A172 (cell line): Measurements from ENCODE around the gene ADAM15. TPM values are rescaled to one million over a fixed set of nuclear protein-coding genes. Genes with fewer than 3 reads are reported as not detected.
A peak's percentile ranks its signal among the peaks of the same experiment; 100 is the strongest.

Source experiments
- DNase-seq: peaks from one replicate; pipeline ENCODE4 v3.0.0-alpha.2; 2015; ENCODE audit warnings: low spot score
- total RNA-seq: library from RNA; depleted of rRNA; stranded (reverse); fragments of >200 nt; shearing (Covaris generic); gene quantifications from 2 replicates; pipeline ENCODE4 v1.2.3, GENCODE V29; 2014

Gene ADAM15
- total RNA-seq, 1 experiment from 2014 or later: 144 TPM

GRCh38 chr1:155070721-155071569 lies 19.8 kb downstream of the ADAM15 start:
- DNase-seq: no peak

GRCh38 chr1:155071701-155072100 lies 20.6 kb downstream of the ADAM15 start:
- no peak for DNase-seq

GRCh38 chr1:155072531-155073289 lies 21.6 kb downstream of the ADAM15 start:
- DNase-seq: no peak

DNA sequence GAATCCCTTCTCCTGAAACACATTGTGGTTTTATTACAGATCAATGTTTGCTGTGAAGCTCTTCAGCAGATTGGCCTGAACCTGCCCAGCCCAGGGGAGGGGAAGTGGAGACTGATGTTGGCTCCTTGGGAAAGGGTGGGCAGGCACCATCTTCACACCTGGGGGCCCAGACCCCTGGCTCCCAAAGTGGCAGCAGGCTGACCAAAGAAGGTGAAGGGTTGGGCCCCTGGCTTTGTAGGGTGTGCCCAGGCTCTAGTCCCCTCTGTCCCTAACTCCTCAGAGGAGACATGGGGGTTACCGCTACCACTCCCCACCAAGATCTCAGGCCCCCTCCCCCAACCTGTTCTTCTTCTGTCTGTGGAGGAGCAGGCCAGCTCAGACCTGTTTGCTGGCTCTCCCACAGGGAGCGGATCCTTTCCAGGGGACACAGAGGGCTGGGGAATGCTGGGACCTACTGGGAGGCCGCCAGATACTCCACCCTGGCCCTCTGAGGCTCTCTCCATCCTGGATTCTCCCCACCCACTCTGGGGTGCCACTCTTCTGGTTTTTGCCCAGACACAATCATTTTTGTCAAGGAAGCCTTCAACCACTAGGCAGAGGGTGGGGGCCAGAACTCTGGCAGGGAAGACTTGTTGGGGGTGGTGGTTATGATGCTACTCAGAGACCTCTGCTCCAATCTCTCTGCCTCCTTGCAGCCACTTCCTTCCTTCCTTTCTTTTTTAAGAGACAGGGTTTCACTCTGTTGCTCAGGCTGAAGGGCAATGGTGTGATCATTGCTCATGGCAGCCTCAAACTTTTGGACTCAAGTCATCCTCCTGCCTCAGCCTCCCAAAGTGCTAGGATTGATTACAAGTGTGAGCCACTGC lies 22.5 kb downstream of the ADAM15 start:
- DNase-seq: no peak

DNA sequence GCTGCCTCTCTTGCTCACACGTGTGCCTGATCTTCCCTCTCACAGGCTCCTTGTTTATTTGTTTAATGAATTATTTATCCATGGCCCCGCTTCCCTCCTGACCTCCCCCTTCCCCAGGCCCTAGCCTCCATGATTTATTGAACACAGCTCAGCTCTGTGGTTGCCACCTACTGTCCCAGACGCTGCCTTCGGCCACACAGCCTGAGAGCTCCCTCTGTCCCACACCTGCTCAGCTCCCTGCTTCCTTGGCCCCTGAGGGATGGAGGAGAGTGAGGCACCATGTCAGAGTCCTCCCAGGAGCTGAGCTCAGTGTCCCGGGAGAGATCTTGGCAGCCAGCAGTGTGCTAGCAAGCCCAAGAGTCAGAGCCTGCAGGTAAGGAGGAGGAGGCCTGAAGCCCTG lies 24.4 kb downstream of the ADAM15 start:
- no peak for DNase-seq

DNA sequence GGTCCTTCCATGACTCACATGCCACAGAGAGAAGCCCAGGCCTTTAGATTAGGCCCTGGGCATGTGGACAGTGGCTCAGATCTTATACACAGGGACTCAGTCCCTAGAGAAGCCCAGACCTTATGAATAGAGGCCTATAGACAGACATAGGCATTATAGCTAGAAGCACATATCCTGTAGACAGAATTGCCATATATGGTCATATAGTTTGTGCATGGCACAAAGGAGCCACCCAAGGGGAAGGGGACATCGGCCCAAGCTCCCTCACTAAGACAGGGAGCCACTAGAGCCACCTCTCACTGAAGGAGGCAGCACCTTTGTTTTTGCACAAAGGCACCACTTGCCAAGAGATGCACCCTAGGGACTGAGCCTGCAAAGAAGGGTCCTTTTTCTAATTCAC lies 25.3 kb downstream of the ADAM15 start:
- no peak for DNase-seq

- no peak for DNase-seq
Observed at GRCh38 chr1:155077346-155077745, 26.2 kb downstream of the ADAM15 start.

DNA sequence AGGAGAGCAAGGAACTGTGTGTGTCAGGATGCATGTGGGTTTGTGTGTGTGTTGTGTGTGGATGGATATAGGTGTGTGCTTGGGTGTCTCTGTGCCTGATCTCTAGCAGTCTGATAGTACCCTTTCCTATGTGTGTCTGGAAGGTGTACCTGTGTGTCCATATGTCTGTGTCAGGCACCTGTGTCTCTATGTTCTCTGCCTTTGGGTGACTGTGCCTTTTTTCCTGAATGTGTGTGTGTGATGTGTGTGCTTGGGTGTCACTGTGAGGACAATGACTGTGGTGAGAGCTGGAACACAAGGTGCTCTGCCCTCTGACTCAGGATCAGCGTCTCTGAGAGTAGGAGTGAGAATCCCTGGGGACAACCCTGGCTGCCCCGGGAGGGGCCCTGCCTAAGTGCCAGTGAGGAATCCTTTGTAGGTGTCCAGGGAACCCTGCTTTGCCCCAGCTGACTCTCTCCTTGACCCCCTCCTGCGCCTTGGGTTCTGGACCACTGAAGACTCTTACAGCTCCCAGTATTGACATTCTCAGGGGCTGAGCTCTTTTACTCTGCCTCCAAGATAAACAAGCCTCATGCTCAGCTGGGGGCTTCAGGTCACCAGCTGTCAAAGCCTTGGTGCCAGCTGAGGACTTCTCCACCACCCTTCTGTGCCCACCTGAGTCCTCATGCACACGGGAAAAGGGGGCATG lies 26.8 kb downstream of the ADAM15 start:
- no peak for DNase-seq

DNA sequence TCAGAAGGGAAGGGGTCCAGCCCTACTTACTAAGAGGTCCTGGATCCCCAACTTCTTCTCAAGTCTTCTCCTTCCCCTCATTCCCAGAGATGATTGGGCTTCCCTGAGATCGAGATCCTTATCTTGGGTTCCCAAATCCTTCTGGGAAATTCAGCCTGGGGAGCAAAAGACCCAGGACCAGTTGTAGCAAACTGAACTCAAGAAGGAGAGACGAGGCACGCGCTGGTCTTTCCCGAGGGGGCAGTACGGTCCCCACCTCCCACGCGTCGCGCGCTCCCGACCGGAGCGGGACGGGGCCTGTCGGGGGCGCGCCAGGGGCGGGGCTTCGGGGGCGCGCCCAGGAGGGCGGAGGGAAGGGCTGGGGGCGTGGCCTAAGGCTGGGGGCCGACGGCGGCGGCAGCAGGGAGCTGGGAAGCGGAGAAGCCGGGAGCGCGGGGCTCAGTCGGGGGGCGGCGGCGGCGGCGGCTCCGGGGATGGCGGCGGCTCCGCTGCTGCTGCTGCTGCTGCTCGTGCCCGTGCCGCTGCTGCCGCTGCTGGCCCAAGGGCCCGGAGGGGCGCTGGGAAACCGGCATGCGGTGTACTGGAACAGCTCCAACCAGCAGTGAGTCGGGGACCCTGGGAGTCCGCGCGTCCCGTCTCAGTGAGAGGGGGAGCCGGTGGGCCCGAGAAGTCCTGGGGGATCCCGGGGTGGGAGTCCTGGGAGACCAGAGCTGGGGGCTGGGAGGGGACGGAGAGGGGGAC lies 27.5 kb downstream of the ADAM15 start, which contains the start of gene EFNA3:
TSS of gene EFNA3 (plus strand) at position 369 of the 741 bp plus-strand sequence. CDS start at position 474, 105 bp downstream.
- no peak for DNase-seq

DNA sequence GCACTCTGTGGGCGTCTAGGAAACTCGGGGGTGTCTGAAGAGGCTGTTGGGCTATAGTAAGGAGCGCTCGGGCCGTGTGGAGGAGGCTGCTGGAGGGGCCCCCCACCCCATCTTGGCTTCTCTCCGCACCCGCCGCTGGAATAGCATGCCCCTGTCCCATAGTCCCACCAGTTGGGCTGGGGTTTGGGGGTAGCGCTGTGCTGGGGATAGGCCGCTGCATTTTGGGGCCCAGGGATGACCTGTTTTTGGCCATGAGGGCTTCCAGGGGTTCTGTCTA lies 28.0 kb downstream of the ADAM15 start:
- DNase-seq: no peak

- no peak for DNase-seq
Observed at GRCh38 chr1:155079487-155080311, 28.6 kb downstream of the ADAM15 start.

DNA sequence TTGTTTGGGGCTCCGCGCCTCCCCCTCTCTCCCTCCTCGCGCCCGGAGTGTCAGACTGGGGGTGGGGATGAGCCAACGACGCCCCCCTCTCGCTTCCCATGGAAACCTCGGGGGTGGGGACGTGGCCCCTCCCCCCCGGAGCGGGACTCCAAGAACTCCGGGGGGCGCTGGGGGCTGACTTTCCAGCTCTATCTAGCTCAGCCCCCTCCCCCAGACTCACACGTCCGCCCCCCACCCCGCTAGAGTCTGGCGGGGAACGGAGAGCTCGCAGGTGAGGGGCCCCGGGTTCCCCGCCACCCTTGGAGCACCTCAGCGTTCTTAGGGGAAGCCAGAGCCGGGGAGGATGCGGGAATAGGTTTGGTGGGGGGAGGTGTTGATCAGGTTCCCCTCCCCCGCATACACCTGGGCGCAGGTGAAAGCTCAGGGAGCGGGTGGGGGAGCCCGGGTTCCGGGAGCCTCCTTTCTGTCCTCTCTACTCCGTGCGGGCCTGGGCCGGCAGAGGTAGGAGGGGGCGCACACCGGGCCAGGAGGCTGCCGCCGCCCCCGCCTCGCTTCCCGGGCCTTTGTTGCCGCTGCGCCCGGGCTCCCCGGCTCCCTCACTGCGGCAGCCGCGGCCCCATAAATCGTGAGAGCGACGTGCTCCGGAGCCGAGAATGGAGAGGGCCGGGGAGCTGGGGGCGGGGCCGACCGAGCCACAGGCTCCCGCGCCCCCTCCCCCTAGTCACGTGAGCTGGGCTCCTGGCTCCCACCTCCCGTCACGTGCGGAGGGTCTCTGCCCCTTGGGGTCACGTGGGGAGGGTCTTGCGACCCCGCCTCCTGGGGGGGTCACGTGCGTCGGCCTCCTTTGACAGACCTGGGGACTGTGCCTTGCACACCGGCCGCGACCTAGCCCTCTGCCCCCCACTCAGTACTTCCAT lies 29.5 kb downstream of the ADAM15 start:
- DNase-seq: no peak

DNA sequence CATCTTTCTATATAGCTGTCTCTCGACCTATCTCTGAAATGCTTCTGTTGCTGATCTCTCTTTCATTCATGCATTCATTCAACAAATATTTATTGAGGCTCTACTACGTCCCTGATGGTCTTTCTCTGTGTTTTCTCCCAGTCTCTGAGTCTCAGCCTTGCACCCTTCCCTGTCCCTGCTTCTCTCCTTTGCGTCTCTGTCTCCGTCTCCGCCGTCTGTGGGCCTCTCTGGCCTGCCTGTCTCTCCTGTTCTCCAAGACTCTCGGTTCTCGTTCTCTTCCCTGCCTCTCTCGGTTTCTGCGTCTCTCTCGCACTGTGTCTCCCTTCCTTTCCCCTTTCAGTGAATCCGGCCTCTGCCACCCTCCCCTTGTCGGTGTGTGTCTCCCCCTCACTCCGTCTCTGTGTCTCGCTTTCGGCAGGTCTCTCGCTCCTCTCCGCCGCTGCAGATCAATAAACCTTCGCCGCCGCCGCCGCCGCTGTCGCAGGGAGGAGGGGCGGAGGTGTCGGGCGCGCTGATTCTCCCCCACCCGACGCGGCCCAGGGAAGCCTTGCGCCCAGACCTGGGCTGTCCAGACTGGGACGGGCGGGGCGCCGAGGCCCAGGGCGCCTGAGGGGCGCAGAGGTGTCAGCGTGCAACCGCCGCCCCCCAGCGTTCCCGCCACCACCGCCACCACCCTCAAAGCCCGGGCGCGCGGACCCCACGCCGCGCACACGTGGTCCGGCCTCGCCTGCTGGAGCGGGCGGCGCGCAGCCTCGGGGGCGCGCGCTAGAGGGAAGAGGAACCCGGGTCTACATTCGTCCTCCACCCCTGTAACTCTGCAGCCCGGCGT lies 30.6 kb downstream of the ADAM15 start:
- no peak for DNase-seq

DNA sequence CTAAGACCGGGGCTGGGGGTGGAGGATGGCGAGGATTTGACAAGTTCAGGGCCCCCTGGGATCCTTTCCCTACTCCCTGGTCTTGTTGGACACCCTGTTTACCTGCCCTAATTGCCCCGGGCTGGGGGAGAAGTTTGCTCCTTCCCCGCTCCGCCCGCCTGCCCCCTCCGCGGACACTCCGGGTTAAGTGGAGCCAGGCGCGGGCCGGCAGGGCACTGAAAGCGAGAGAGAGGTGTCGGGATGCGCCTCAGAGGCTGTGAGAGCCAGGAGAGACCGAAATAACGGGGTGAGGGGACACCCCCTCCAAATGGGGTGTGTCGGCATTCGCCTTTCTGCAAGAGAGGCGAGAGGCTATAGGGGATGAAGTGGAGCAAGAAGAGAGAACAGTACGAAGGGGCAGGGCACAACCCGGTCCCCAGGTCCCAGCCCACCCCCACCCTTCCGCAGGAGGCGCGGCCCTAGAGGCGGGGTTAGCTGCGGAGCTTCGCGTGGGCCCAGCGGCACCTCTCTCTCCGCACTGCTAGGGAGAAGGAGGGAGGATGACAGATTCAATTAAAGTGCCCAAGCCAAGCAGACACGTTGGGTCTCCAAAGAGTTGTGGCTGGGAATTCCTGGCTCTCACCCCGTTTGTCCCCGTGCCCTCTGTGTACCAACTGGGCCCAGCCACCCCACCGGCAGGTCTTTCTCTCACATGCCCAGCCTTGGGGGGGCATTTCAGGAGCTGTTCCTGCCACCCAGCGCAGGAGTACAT lies 31.4 kb downstream of the ADAM15 start:
- DNase-seq: no peak

GRCh38 chr1:155083052-155083541 lies 32.0 kb downstream of the ADAM15 start:
- no peak for DNase-seq

- peak; percentile 60 for DNase-seq
Observed at GRCh38 chr1:155083865-155084721, 33.0 kb downstream of the ADAM15 start.
